Suprapubic skin (tissue), 4 donors: ENCODE data around the gene ADCY6. TPM values are rescaled to one million over a fixed set of nuclear protein-coding genes. Genes with fewer than 3 reads are reported as not detected.

Experiments
- DNase-seq, 2 donors: peaks; one replicate each; pipeline ENCODE4 v3.0.0-alpha.2; 2019; ENCODE audit warnings: low spot score in 2 of 2
- H3K27ac ChIP-seq: fragments of 200-600 bp; sonication (generic); one replicate; pipeline ENCODE4 v1.5.1; 2019
- H3K27me3 ChIP-seq: fragments of 200-600 bp; sonication (generic); one replicate; pipeline ENCODE4 v1.5.1; 2019
- H3K36me3 ChIP-seq: fragments of 200-600 bp; sonication (generic); one replicate; pipeline ENCODE4 v1.5.1; 2019
- H3K4me1 ChIP-seq: fragments of 200-600 bp; sonication (generic); one replicate; pipeline ENCODE4 v1.5.1; 2019
- H3K4me3 ChIP-seq: fragments of 200-600 bp; sonication (generic); one replicate; pipeline ENCODE4 v1.5.1; 2019; ENCODE audit warnings: mild to moderate bottlenecking
- H3K9me3 ChIP-seq: fragments of 200-600 bp; sonication (generic); one replicate; pipeline ENCODE4 v1.5.1; 2019
- CTCF ChIP-seq, 2 donors: fragments of 200-600 bp in 1 of 2; fragments of 450-650 bp in 1 of 2; sonication (generic) in 1 of 2; IDR thresholded peaks; one replicate each; pipeline ENCODE4 v1.5.1; 2016 to 2019; ENCODE audit warnings: antibody characterized with exemption in 2 of 2, mild to moderate bottlenecking in 1 of 2, moderate library complexity in 1 of 2
- EP300 ChIP-seq: sonication (generic); formaldehyde crosslinking; IDR thresholded peaks from one replicate; pipeline ENCODE4 v1.6.1; 2017; ENCODE audit warnings: antibody characterized with exemption
- POLR2A ChIP-seq, 2 donors: fragments of 450-650 bp; IDR thresholded peaks; one replicate each; pipeline ENCODE4 v1.6.1; 2017; ENCODE audit warnings: antibody characterized with exemption in 2 of 2, mild to moderate bottlenecking in 2 of 2, moderate library complexity in 2 of 2
- POLR2AphosphoS5 ChIP-seq, 3 donors: sonication (generic); formaldehyde crosslinking; IDR thresholded peaks; one replicate each; pipeline ENCODE4 v1.6.1; 2017; ENCODE audit warnings: antibody characterized with exemption in 3 of 3
- WGBS: methylation state at CpG from one replicate; pipeline ENCODE4 v1.1.5; 2018; 5-methylcytosine and 5-hydroxymethylcytosine counted together
- total RNA-seq, 4 donors: library from RNA; depleted of rRNA; stranded (reverse); fragments of >200 nt; gene quantifications; one replicate each; pipeline ENCODE4 v1.1.0, GENCODE V29; 2016

Gene ADCY6
- total RNA-seq, 4 donors from 2014 or later, result 11.2 to 48.4 (median 19.0) TPM

- Histone ChIP-seq H3K4me1 (peaks cover 33% of the 10 kb centered on the region), H3K27ac (peak overlapping the region; percentile 86), H3K4me3 (peak overlapping the region; percentile 82), H3K9me3 (no peaks in the 10 kb centered on the region), H3K27me3 (no peaks in the 10 kb centered on the region), H3K36me3 (no peaks in the 10 kb centered on the region)
- 0% methylated on average over 14 of the region's 25 CpGs for WGBS
- DNase-seq, result no peak
- TF ChIP-seq POLR2AphosphoS5 (IDR thresholded peaks at IDR 0.05) (no peak), EP300 (no peak), CTCF (IDR thresholded peaks at IDR 0.05) (no peak), POLR2A (IDR thresholded peaks at IDR 0.05) (no peak)
These were observed 400 bp downstream of the ADCY6 start for GRCh38 chr12:48788524-48788853.

GRCh38 chr12:48787791-48788523 lies 932 bp downstream of the ADCY6 start:
- no peaks in the 10 kb centered on the region for H3K27me3 ChIP-seq
- no peak for DNase-seq
- no peaks in the 10 kb centered on the region for H3K9me3 ChIP-seq
- peak overlapping the region; percentile 82 for H3K4me3 ChIP-seq
- H3K36me3 ChIP-seq, result peaks cover 1% of the 10 kb centered on the region
- H3K27ac ChIP-seq, result peak overlapping the region; percentile 86
- WGBS, result 21% methylated on average over 11 of the region's 11 CpGs
- peaks cover 33% of the 10 kb centered on the region for H3K4me1 ChIP-seq
- TF ChIP-seq POLR2A (IDR thresholded peaks at IDR 0.05) (no peak), CTCF (IDR thresholded peaks at IDR 0.05) (no peak), EP300 (no peak), POLR2AphosphoS5 (IDR thresholded peaks at IDR 0.05) (no peak)

GRCh38 chr12:48786591-48787544 lies 2.0 kb downstream of the ADCY6 start:
- peak overlapping the region; percentile 86 for H3K27ac ChIP-seq
- 26% methylated on average over 7 of the region's 7 CpGs for WGBS
- peaks cover 6% of the 10 kb centered on the region for H3K36me3 ChIP-seq

GRCh38 chr12:48783432-48783831 lies 5.5 kb downstream of the ADCY6 start:
- no peaks in the 10 kb centered on the region for H3K9me3 ChIP-seq
- no peaks in the 10 kb centered on the region for H3K27me3 ChIP-seq
- H3K27ac ChIP-seq, result no peak overlapping the region
- no peak overlapping the region for H3K4me3 ChIP-seq
- no peak for DNase-seq
- peaks cover 59% of the 10 kb centered on the region for H3K4me1 ChIP-seq
- TF ChIP-seq POLR2AphosphoS5 (IDR thresholded peaks at IDR 0.05) (no peak), POLR2A (IDR thresholded peaks at IDR 0.05) (no peak), EP300 (no peak), CTCF (IDR thresholded peaks at IDR 0.05) (no peak)
- WGBS, result 90% methylated on average over 4 of the region's 4 CpGs
- H3K36me3 ChIP-seq, result peaks cover 6% of the 10 kb centered on the region

More at GRCh38 chr12:48786591-48787544, 2.0 kb downstream of the ADCY6 start:
- H3K4me3 ChIP-seq, result peak overlapping the region; percentile 82
- DNase-seq, result no peak
- H3K27me3 ChIP-seq, result no peaks in the 10 kb centered on the region
- TF ChIP-seq POLR2A (IDR thresholded peaks at IDR 0.05) (no peak), POLR2AphosphoS5 (IDR thresholded peaks at IDR 0.05) (no peak), CTCF (IDR thresholded peaks at IDR 0.05) (no peak), EP300 (no peak)
- peaks cover 41% of the 10 kb centered on the region for H3K4me1 ChIP-seq
- H3K9me3 ChIP-seq, result no peaks in the 10 kb centered on the region
